ENCODE measurements around the gene COL13A1. TPM values are rescaled to one million over a fixed set of nuclear protein-coding genes. Genes with fewer than 3 reads are reported as not detected.

COL13A1 gene
- total RNA-seq, 1 experiment from 2014 or later: 3.6 TPM

GRCh38 chr10:69994262-69994661 is 192.6 kb downstream of the COL13A1 start:
- Histone ChIP-seq H4K5ac (ENCODE audit: insufficient read length, low read depth, low read length) (no peak overlapping the region), H2AFZ (ENCODE audit: low read length) (peak overlapping the region; percentile 48), H2BK5ac (ENCODE audit: insufficient read length, low read length) (no peak overlapping the region), H3K23me2 (ENCODE audit: insufficient read length, low read depth, low read length, poor library complexity, severe bottlenecking) (no peaks in the 10 kb centered on the region), H3K23ac (ENCODE audit: insufficient read length, low read depth, low read length) (no peak overlapping the region), H3K4me1 (ENCODE audit: insufficient read depth, low read length) (no peaks in the 10 kb centered on the region), H2BK15ac (ENCODE audit: low read depth, low read length) (no peak overlapping the region), H4K91ac (ENCODE audit: insufficient read length, low read depth, low read length) (no peak overlapping the region), H3K79me1 (ENCODE audit: insufficient read depth, low read depth, low read length, poor library complexity, severe bottlenecking) (no peaks in the 10 kb centered on the region), H3K56ac (ENCODE audit: insufficient read length, low read depth, low read length) (no peak overlapping the region), H2AK5ac (ENCODE audit: insufficient read length, low read length) (no peak overlapping the region), H2BK12ac (ENCODE audit: insufficient read length, low read depth, low read length) (no peak overlapping the region), H3K9ac (ENCODE audit: extremely low read depth, insufficient read length, low read length) (no peak overlapping the region), H3K4me2 (ENCODE audit: insufficient read depth, insufficient read length, low read length) (no peak overlapping the region), H3T11ph (ENCODE audit: low read length) (no peak overlapping the region), H4K8ac (replicated peaks; ENCODE audit: insufficient read length, low read depth, low read length) (no peak overlapping the region), H3K79me2 (ENCODE audit: insufficient read depth, low read length) (no peaks in the 10 kb centered on the region), H2BK120ac (ENCODE audit: low read depth, low read length, poor library complexity, severe bottlenecking) (no peak overlapping the region), H3K27ac (ENCODE audit: insufficient read length, low read depth, low read length) (no peak overlapping the region), H3K9me3 (ENCODE audit: control insufficient read depth, low read depth, low read length) (no peaks in the 10 kb centered on the region), H3K14ac (ENCODE audit: insufficient read depth, low read length) (no peak overlapping the region), H3K18ac (ENCODE audit: insufficient read length, low read depth, low read length) (no peak overlapping the region), H3K4ac (ENCODE audit: low read depth, low read length) (no peak overlapping the region), H3K27me3 (ENCODE audit: insufficient read depth, low read length) (no peaks in the 10 kb centered on the region), H2BK20ac (ENCODE audit: low read depth, low read length, poor library complexity, severe bottlenecking) (no peak overlapping the region), H4K20me1 (ENCODE audit: control insufficient read depth, insufficient read depth, insufficient read length) (no peaks in the 10 kb centered on the region)
- WGBS (ENCODE audit: extremely low coverage, insufficient read length, low lambda C conversion rate): no CpG with 5 or more reads among the region's 2 CpGs
- Mint-ChIP-seq H3K36me3 (ENCODE audit: insufficient read depth in 1 of 3, low read depth in 3 of 3) (peaks cover 4 to 6% (median 5%) of the 10 kb centered on the region in 3 experiments; a peak in 5 of 7 replicates), H3K4me3 (no peak overlapping the region), H3K27ac (no peak overlapping the region), H3K4me1 (no peaks in the 10 kb centered on the region), H3K27me3 (ENCODE audit: low read depth) (peaks cover 42% of the 10 kb centered on the region), H3K9me3 (peaks cover 7% of the 10 kb centered on the region in 2 experiments; a peak in 3 of 5 replicates)
- TF ChIP-seq CTCF (conservative IDR thresholded peaks at IDR 0.05): no peak
- DNase-seq: peak; percentile 46

All from H9 (cell line).